SK-N-SH treated with all-trans-retinoic acid at 6 μM for 48 hours (cell line): ENCODE data around the gene CCR9.

Experiments used
- ARNTL ChIP-seq: fragments of 450-650 bp; formaldehyde crosslinking; IDR thresholded peaks from 2 replicates; pipeline ENCODE4 v1.5.0; 2020; ENCODE audit warnings: low read depth, mild to moderate bottlenecking, moderate library complexity, borderline replicate concordance
- OSR1 ChIP-seq: fragments of 250-450 bp; sonication (Bioruptor Pico); IDR thresholded peaks from 2 replicates; pipeline ENCODE4 v1.8.0; 2022; ENCODE audit warnings: moderate library complexity, mild to moderate bottlenecking, inconsistent platforms
- PPARA ChIP-seq: fragments of 250-450 bp; sonication (Bioruptor Pico); IDR thresholded peaks from 2 replicates; pipeline ENCODE4 v1.5.0; 2020; ENCODE audit warnings: mild to moderate bottlenecking, borderline replicate concordance
- SNAI2 ChIP-seq: fragments of 250-450 bp; sonication (Bioruptor Pico); IDR thresholded peaks from 2 replicates; pipeline ENCODE4 v1.5.0; 2020; ENCODE audit warnings: mild to moderate bottlenecking, moderate library complexity
- TOX ChIP-seq: fragments of 250-450 bp; sonication (Bioruptor Pico); IDR thresholded peaks from 2 replicates; pipeline ENCODE4 v1.8.0; 2021; ENCODE audit warnings: mild to moderate bottlenecking, moderate library complexity, borderline replicate concordance
- ZFP3 ChIP-seq: fragments of 250-450 bp; sonication (Bioruptor Pico); IDR thresholded peaks from 2 replicates; pipeline ENCODE4 v1.5.0; 2020; ENCODE audit warnings: mild to moderate bottlenecking, moderate library complexity
- ZFP30 ChIP-seq: fragments of 450-650 bp; formaldehyde crosslinking; IDR thresholded peaks from 2 replicates; pipeline ENCODE4 v1.5.0; 2022; ENCODE audit warnings: mild to moderate bottlenecking, moderate library complexity
- ZNF8 ChIP-seq: fragments of 450-650 bp; formaldehyde crosslinking; IDR thresholded peaks from 2 replicates; pipeline ENCODE4 v1.5.0; 2020; ENCODE audit warnings: mild to moderate bottlenecking, moderate library complexity
- TF ChIP-seq, protein P1 (sequence below): fragments of 250-450 bp; sonication (Bioruptor Pico); IDR thresholded peaks from 2 replicates; pipeline ENCODE4 v1.8.0; 2021; ENCODE audit warnings: low read depth, mild to moderate bottlenecking, moderate library complexity, borderline replicate concordance
- TF ChIP-seq, protein P2 (sequence below): fragments of 250-450 bp; sonication (Bioruptor Pico); IDR thresholded peaks from 2 replicates; pipeline ENCODE4 v1.8.0; 2020; ENCODE audit warnings: mild to moderate bottlenecking, moderate library complexity, borderline replicate concordance

DNA sequence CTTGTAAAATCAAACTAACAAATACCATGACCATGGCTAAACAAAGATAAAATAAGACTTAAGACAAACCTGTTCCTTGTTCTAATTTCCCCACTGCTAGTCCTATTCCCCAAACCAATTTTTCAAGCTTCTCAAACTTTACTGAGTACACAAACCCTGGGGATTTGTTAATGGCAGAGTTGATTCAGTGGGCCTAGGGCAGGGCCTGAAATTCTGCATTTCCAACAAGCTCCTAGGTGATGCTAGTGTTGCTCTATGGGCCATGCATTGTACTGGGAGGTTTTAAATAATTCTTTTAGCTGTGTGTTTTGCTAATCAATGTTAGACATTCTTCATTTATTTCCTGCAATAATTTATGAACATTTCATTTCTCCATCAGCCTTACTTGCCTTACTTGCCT lies 13.3 kb upstream of the CCR9 start:
- TF ChIP-seq ZFP30 (CRISPR knock-in tag) (no peak), ARNTL (CRISPR knock-in tag) (no peak), PPARA (CRISPR knock-in tag) (no peak), OSR1 (no peak), SNAI2 (CRISPR knock-in tag) (no peak), TOX (CRISPR knock-in tag) (no peak), ZNF8 (CRISPR knock-in tag) (no peak), ZFP3 (CRISPR knock-in tag) (no peak)
- TF ChIP-seq, protein P1, sequence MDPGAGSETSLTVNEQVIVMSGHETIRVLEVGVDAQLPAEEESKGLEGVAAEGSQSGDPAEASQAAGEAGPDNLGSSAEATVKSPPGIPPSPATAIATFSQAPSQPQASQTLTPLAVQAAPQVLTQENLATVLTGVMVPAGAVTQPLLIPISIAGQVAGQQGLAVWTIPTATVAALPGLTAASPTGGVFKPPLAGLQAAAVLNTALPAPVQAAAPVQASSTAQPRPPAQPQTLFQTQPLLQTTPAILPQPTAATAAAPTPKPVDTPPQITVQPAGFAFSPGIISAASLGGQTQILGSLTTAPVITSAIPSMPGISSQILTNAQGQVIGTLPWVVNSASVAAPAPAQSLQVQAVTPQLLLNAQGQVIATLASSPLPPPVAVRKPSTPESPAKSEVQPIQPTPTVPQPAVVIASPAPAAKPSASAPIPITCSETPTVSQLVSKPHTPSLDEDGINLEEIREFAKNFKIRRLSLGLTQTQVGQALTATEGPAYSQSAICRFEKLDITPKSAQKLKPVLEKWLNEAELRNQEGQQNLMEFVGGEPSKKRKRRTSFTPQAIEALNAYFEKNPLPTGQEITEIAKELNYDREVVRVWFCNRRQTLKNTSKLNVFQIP = no peak
- TF ChIP-seq, protein P2, sequence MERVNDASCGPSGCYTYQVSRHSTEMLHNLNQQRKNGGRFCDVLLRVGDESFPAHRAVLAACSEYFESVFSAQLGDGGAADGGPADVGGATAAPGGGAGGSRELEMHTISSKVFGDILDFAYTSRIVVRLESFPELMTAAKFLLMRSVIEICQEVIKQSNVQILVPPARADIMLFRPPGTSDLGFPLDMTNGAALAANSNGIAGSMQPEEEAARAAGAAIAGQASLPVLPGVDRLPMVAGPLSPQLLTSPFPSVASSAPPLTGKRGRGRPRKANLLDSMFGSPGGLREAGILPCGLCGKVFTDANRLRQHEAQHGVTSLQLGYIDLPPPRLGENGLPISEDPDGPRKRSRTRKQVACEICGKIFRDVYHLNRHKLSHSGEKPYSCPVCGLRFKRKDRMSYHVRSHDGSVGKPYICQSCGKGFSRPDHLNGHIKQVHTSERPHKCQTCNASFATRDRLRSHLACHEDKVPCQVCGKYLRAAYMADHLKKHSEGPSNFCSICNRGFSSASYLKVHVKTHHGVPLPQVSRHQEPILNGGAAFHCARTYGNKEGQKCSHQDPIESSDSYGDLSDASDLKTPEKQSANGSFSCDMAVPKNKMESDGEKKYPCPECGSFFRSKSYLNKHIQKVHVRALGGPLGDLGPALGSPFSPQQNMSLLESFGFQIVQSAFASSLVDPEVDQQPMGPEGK (CRISPR knock-in tag) = no peak
